ENCODE results near the gene USH1C. TPM values are rescaled to one million over a fixed set of nuclear protein-coding genes. Genes with fewer than 3 reads are reported as not detected.

Gene USH1C
- total and polyA plus RNA-seq, 4 donors: 0.10 to 0.55 (median 0.13) TPM

DNA sequence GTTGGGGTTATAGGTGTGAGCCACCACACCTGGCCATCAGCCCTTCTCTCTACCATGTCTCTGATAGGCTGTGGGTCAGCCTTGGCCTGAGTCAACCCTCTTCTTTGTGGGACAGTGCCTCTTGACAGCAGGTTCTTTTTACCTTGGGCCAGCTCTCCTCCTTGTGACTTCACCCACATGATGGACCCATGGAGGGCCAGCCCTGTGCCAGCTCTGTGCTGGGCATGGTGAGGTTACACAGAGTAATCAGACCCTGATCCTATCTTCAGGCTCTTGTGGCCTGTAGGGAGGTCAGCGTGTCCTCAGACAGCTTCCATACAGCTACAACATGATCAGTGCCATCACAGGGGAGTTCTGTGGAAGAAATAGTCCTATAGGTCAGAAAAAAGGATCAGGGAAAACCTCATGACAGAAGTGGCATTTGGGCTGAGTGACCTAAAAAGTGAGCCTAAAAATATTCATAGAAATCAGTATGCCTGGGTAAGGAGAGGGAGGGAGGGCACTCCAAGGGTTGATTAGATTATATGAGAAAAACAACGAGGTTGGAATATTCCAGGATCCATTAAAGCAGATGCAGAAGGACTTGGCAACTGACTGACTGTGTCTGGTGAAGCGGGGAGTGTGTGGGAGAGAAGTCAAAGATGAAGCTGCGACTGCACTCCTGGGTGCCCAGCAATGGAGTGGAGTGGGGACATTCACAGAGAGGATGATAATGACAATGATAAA lies 19.9 kb upstream of the USH1C start:
- ATAC-seq (ENCODE audit: insufficient read depth, low FRiP score): no peak
- no peak overlapping the region for H3K9ac ChIP-seq (ENCODE audit: insufficient read depth in 1 of 2, low read length in 2 of 2)
- no peaks in the 10 kb centered on the region for H3K27me3 ChIP-seq (ENCODE audit: control insufficient read depth in 3 of 3, insufficient read depth in 3 of 3, low read length in 2 of 3)
- no peaks in the 10 kb centered on the region for H3K9me3 ChIP-seq (ENCODE audit: control insufficient read depth in 4 of 4, insufficient read depth in 3 of 4, low read length in 3 of 4)
- peaks cover 0 to 3% (median 0%) of the 10 kb centered on the region in 5 donors for H3K4me1 ChIP-seq (ENCODE audit: control insufficient read depth in 5 of 5, insufficient read depth in 5 of 5, low read length in 5 of 5)
- H3K4me3 ChIP-seq: no peak overlapping the region
- TF ChIP-seq, protein P1, sequence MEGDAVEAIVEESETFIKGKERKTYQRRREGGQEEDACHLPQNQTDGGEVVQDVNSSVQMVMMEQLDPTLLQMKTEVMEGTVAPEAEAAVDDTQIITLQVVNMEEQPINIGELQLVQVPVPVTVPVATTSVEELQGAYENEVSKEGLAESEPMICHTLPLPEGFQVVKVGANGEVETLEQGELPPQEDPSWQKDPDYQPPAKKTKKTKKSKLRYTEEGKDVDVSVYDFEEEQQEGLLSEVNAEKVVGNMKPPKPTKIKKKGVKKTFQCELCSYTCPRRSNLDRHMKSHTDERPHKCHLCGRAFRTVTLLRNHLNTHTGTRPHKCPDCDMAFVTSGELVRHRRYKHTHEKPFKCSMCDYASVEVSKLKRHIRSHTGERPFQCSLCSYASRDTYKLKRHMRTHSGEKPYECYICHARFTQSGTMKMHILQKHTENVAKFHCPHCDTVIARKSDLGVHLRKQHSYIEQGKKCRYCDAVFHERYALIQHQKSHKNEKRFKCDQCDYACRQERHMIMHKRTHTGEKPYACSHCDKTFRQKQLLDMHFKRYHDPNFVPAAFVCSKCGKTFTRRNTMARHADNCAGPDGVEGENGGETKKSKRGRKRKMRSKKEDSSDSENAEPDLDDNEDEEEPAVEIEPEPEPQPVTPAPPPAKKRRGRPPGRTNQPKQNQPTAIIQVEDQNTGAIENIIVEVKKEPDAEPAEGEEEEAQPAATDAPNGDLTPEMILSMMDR (IDR thresholded peaks at IDR 0.05; ENCODE audit: control extremely low read depth, extremely low read depth): no peak
- H3K27ac ChIP-seq (ENCODE audit: low read depth in 1 of 2, low read length in 1 of 2): no peak overlapping the region
- no peaks in the 10 kb centered on the region for H3K36me3 ChIP-seq (ENCODE audit: control insufficient read depth in 4 of 4, insufficient read depth in 4 of 4, low read length in 4 of 4)
- peak in 1 of 3 donors; percentile 2 for DNase-seq
- WGBS, 2 donors: 79 to 85% methylated on average over 4 of the region's 4 CpGs

DNA sequence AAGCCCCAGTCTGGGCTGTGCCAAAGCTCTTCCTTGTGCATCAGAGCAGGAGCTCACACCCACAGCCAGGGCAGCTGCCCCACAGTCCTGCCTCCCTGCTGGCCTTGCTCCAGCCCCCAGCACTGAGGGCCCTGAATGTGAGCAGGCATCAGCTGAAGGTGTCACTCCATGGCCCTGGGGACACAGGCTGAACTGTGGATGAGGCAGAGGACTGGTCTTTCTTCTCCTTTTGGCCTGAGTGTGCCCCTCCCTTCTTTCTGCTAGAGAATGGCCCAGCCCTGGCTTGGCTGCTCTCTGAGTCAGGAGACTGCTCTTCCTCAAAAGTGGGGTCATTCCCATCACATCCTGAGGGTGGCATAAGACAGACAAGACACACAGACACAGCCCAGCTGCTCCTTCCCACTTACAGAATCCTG lies 19.0 kb upstream of the USH1C start:
- ATAC-seq (ENCODE audit: insufficient read depth, low FRiP score): no peak
- Histone ChIP-seq H3K27ac (ENCODE audit: low read depth in 1 of 2, low read length in 1 of 2) (no peak overlapping the region), H3K36me3 (ENCODE audit: control insufficient read depth in 4 of 4, insufficient read depth in 4 of 4, low read length in 4 of 4) (no peaks in the 10 kb centered on the region), H3K9me3 (ENCODE audit: control insufficient read depth in 4 of 4, insufficient read depth in 3 of 4, low read length in 3 of 4) (no peaks in the 10 kb centered on the region), H3K27me3 (ENCODE audit: control insufficient read depth in 3 of 3, insufficient read depth in 3 of 3, low read length in 2 of 3) (no peaks in the 10 kb centered on the region), H3K4me3 (no peak overlapping the region), H3K9ac (ENCODE audit: insufficient read depth in 1 of 2, low read length in 2 of 2) (no peak overlapping the region), H3K4me1 (ENCODE audit: control insufficient read depth in 5 of 5, insufficient read depth in 5 of 5, low read length in 5 of 5) (peaks cover 0 to 3% (median 0%) of the 10 kb centered on the region in 5 donors)
- DNase-seq: peak in 1 of 3 donors; percentile 8
- TF ChIP-seq, protein P1 (IDR thresholded peaks at IDR 0.05; ENCODE audit: control extremely low read depth, extremely low read depth): no peak

DNA sequence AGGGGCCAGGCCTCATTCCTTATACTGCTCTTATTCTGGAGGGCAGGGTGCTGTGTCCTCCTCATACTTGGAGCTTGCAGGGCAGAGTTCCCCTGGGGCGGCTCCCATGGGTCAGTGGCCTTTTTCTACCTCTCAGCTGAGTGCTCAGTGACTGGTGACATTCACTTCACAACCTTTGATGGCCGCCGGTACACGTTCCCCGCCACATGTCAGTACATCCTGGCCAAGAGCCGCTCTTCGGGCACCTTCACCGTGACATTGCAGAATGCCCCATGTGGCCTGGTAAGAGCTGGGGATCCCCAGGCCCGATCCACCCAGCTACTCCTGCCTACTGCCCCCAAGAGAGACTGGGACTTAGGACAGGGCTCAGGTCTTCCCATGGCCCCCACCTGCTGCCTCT lies 17.3 kb upstream of the USH1C start:
- TF ChIP-seq, protein P1 (IDR thresholded peaks at IDR 0.05; ENCODE audit: control extremely low read depth, extremely low read depth): no peak
- 94% methylated on average over 9 of the region's 9 CpGs for WGBS, 2 donors
- DNase-seq: no peak
- no peaks in the 10 kb centered on the region for H3K27me3 ChIP-seq (ENCODE audit: control insufficient read depth in 3 of 3, insufficient read depth in 3 of 3, low read length in 2 of 3)
- no peaks in the 10 kb centered on the region for H3K36me3 ChIP-seq (ENCODE audit: control insufficient read depth in 4 of 4, insufficient read depth in 4 of 4, low read length in 4 of 4)
- no peak overlapping the region for H3K4me3 ChIP-seq
- no peaks in the 10 kb centered on the region for H3K9me3 ChIP-seq (ENCODE audit: control insufficient read depth in 4 of 4, insufficient read depth in 3 of 4, low read length in 3 of 4)
- peaks cover 0 to 3% (median 0%) of the 10 kb centered on the region in 5 donors for H3K4me1 ChIP-seq (ENCODE audit: control insufficient read depth in 5 of 5, insufficient read depth in 5 of 5, low read length in 5 of 5)
- no peak overlapping the region for H3K9ac ChIP-seq (ENCODE audit: insufficient read depth in 1 of 2, low read length in 2 of 2)
- no peak overlapping the region for H3K27ac ChIP-seq (ENCODE audit: low read depth in 1 of 2, low read length in 1 of 2)
- no peak for ATAC-seq (ENCODE audit: insufficient read depth, low FRiP score)

DNA sequence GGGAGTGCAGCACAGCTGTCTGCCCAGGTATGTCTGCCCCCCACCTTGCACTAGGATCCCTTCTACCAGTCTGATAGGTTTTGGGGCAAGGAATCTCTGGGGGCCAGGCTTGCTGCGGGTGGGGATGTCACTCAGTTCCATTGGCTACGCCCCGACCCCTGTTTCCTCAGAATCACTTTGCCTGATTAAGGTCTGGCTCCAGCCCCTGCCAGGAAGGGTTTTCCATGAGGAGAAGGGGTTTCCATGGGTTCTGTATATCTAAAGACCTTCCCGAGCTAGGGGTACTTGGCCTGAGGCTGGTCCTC lies 16.8 kb upstream of the USH1C start:
- peaks cover 0 to 3% (median 0%) of the 10 kb centered on the region in 5 donors for H3K4me1 ChIP-seq (ENCODE audit: control insufficient read depth in 5 of 5, insufficient read depth in 5 of 5, low read length in 5 of 5)
- TF ChIP-seq, protein P1 (IDR thresholded peaks at IDR 0.05; ENCODE audit: control extremely low read depth, extremely low read depth): no peak
- no peaks in the 10 kb centered on the region for H3K9me3 ChIP-seq (ENCODE audit: control insufficient read depth in 4 of 4, insufficient read depth in 3 of 4, low read length in 3 of 4)
- DNase-seq (peak in 1 of 3 donors; percentile 6), ATAC-seq (ENCODE audit: insufficient read depth, low FRiP score) (no peak)
- 93 to 94% methylated on average over 4 of the region's 4 CpGs for WGBS, 2 donors
- H3K27ac ChIP-seq (ENCODE audit: low read depth in 1 of 2, low read length in 1 of 2): no peak overlapping the region
- no peaks in the 10 kb centered on the region for H3K36me3 ChIP-seq (ENCODE audit: control insufficient read depth in 4 of 4, insufficient read depth in 4 of 4, low read length in 4 of 4)
- no peak overlapping the region for H3K4me3 ChIP-seq
- no peaks in the 10 kb centered on the region for H3K27me3 ChIP-seq (ENCODE audit: control insufficient read depth in 3 of 3, insufficient read depth in 3 of 3, low read length in 2 of 3)
- H3K9ac ChIP-seq (ENCODE audit: insufficient read depth in 1 of 2, low read length in 2 of 2): no peak overlapping the region

Data from lung (tissue), 12 donors.